K562 (cell line): Measurements from ENCODE around the gene HOXB6. TPM values are rescaled to one million over a fixed set of nuclear protein-coding genes. Genes with fewer than 3 reads are reported as not detected.

Source experiments
- ATAC-seq: fragments of 200-7000 bp; cut with Tn5 transposase; 3 replicates; pipeline ENCODE4 v1.9.1; 2020; ENCODE audit warnings: moderate library complexity
- BruUV-seq: library from RNA; stranded (reverse); fragments of 400-500 nt; replicated peaks from 2 replicates; lab custom pipeline; 2021; lab: Mats Ljungman, UMichigan
- CTCF ChIA-PET: fragments of 300-600 bp; formaldehyde crosslinking; extraction: SDS; loops from one replicate; lab custom pipeline; 2021; ENCODE audit warnings: low intra/inter-chr PET ratio; lab: Yijun Ruan, JAX
- POLR2A ChIA-PET: fragments of 300-600, 350-650 bp; sonication (Branson Sonifier 250); formaldehyde crosslinking; extraction: SDS; loops from one replicate; lab custom pipeline; 2021; ENCODE audit warnings: antibody characterized with exemption, inconsistent platforms; lab: Yijun Ruan, JAX
- DNase-seq, 4 experiments: peaks; one replicate each; pipeline versions ENCODE4 v3.0.0 to v3.0.0-alpha.2; 2011 to 2018; ENCODE audit warnings: low spot score in 3 of 4, mixed read lengths in 3 of 4; ENCODE audit errors: extremely low read depth in 1 of 4
- FAIRE-seq: peaks from 2 replicates; lab custom pipeline; 2011; peaks lifted over from hg19 to GRCh38; lab: Jason Lieb, UNC
- H2AFZ ChIP-seq: 2 replicates; pipeline ENCODE4 v1.6.0; 2011; ENCODE audit warnings: low read depth, low read length, control low read depth, inconsistent platforms
- H3K27ac ChIP-seq: fragments of 200-600 bp; 3 replicates; pipeline ENCODE4 v1.8.0; 2011; ENCODE audit warnings: low read depth, mild to moderate bottlenecking, control low read depth, inconsistent platforms, low read length, moderate library complexity, mixed read lengths; ENCODE audit errors: extremely low read depth
- H3K27me3 ChIP-seq, 2 experiments: fragments of 300-600 bp in 1 of 2; 2 replicates in 1 of 2; 3 replicates in 1 of 2; pipeline versions ENCODE4 v1.6.0 to v1.8.0; 2011; ENCODE audit warnings: inconsistent platforms in 2 of 2, low read length in 2 of 2, mild to moderate bottlenecking in 1 of 2, mixed read lengths in 1 of 2, moderate library complexity in 1 of 2; ENCODE audit not compliant: control insufficient read depth in 2 of 2, insufficient read depth in 2 of 2
- H3K36me3 ChIP-seq: fragments of 300-600 bp; 3 replicates; pipeline ENCODE4 v1.8.0; 2011; ENCODE audit warnings: mild to moderate bottlenecking, low read length, inconsistent platforms; ENCODE audit not compliant: control insufficient read depth, insufficient read depth
- H3K4me1 ChIP-seq, 2 experiments: fragments of 200-600 bp in 1 of 2; replicated peaks in 1 of 2; 2 replicates in 1 of 2; 3 replicates in 1 of 2; pipeline versions ENCODE4 v1.5.1 to v1.8.0; 2011; ENCODE audit warnings: inconsistent platforms in 2 of 2, low read length in 2 of 2, mild to moderate bottlenecking in 1 of 2, mixed read lengths in 1 of 2, moderate library complexity in 1 of 2; ENCODE audit not compliant: control insufficient read depth in 2 of 2, insufficient read depth in 2 of 2
- H3K4me2 ChIP-seq: 2 replicates; pipeline ENCODE4 v1.6.1; 2011; ENCODE audit warnings: low read length, control low read depth, inconsistent platforms, mixed read lengths; ENCODE audit not compliant: insufficient read depth
- H3K4me3 ChIP-seq: fragments of 200-600 bp; sonication (generic), shearing (Covaris generic); 2 replicates; pipeline ENCODE4 v1.5.1; 2016; ENCODE audit warnings: control low read depth, inconsistent platforms
- H3K79me2 ChIP-seq: fragments of 200-600 bp; 3 replicates; pipeline ENCODE4 v1.8.0; 2011; ENCODE audit warnings: low read length, inconsistent platforms; ENCODE audit not compliant: control insufficient read depth, insufficient read depth
- H3K9ac ChIP-seq, 2 experiments: 2 replicates each; pipeline versions ENCODE4 v1.6.0 to v1.6.1; 2011; ENCODE audit warnings: low read depth in 2 of 2, low read length in 2 of 2, control low read depth in 1 of 2, inconsistent platforms in 1 of 2, mild to moderate bottlenecking in 1 of 2, mixed read lengths in 1 of 2; ENCODE audit not compliant: insufficient read depth in 1 of 2
- H3K9me1 ChIP-seq: one replicate; pipeline ENCODE4 v1.6.0; 2011; ENCODE audit warnings: inconsistent platforms, mild to moderate bottlenecking, low read length, moderate library complexity; ENCODE audit not compliant: control insufficient read depth, insufficient read depth
- H3K9me3 ChIP-seq: replicated peaks from 2 replicates; pipeline ENCODE4 v1.5.1; 2011; ENCODE audit warnings: low read depth, low read length, inconsistent platforms; ENCODE audit not compliant: control insufficient read depth, insufficient read depth
- H4K20me1 ChIP-seq: replicated peaks from 2 replicates; pipeline ENCODE4 v1.6.1; 2011; ENCODE audit warnings: low read length, inconsistent platforms, mixed read lengths; ENCODE audit not compliant: control insufficient read depth, insufficient read depth
- AFF1 ChIP-seq, 2 experiments: fragments of 450-650 bp; IDR thresholded peaks; 2 replicates each; pipeline ENCODE4 v1.6.1; 2018; ENCODE audit warnings: mild to moderate bottlenecking in 2 of 2, low read depth in 1 of 2; ENCODE audit not compliant: partially characterized antibody in 2 of 2
- BCLAF1 ChIP-seq, 2 experiments: fragments of 450-650 bp in 1 of 2; IDR thresholded peaks; 2 replicates each; pipeline ENCODE4 v1.6.1; 2011 to 2017; ENCODE audit warnings: low read depth in 2 of 2, antibody characterized with exemption in 1 of 2, borderline replicate concordance in 1 of 2, low read length in 1 of 2, mild to moderate bottlenecking in 1 of 2, mixed read lengths in 1 of 2; ENCODE audit not compliant: control insufficient read depth in 1 of 2
- PHF8 ChIP-seq: fragments of 200-600 bp; sonication (generic); IDR thresholded peaks from 2 replicates; pipeline ENCODE4 v1.6.1; 2012; ENCODE audit warnings: mixed run types, mild to moderate bottlenecking, inconsistent platforms, low read length, moderate library complexity, borderline replicate concordance
- POLR2A ChIP-seq: fragments of 450-650 bp; conservative IDR thresholded peaks from 2 replicates; pipeline ENCODE4 v1.6.1; 2016
- RAD51 ChIP-seq: fragments of 450-650 bp; IDR thresholded peaks from 2 replicates; pipeline ENCODE4 v1.7.1; 2016; ENCODE audit warnings: low read depth, mild to moderate bottlenecking, borderline replicate concordance
- RBFOX2 ChIP-seq: fragments of 200-400 bp; formaldehyde crosslinking; IDR thresholded peaks from 2 replicates; pipeline ENCODE4 v1.6.1; 2017; ENCODE audit warnings: low read depth, mild to moderate bottlenecking, low read length, moderate library complexity
- RBM22 ChIP-seq: fragments of 200-400 bp; formaldehyde crosslinking; IDR thresholded peaks from 2 replicates; pipeline ENCODE4 v1.6.1; 2018; ENCODE audit warnings: low read length, low read depth; ENCODE audit not compliant: poor library complexity, severe bottlenecking
- SIX5 ChIP-seq, 2 experiments: IDR thresholded peaks; 2 replicates each; pipeline ENCODE4 v1.6.1; 2011; ENCODE audit warnings: low read length in 2 of 2, borderline replicate concordance in 1 of 2, low read depth in 1 of 2, mild to moderate bottlenecking in 1 of 2, moderate library complexity in 1 of 2; ENCODE audit not compliant: insufficient read depth in 1 of 2
- SMAD1 ChIP-seq: fragments of 150-350 bp; IDR thresholded peaks from 2 replicates; pipeline ENCODE4 v1.6.1; 2014; ENCODE audit warnings: low read length, low read depth; ENCODE audit not compliant: partially characterized antibody
- SNIP1 ChIP-seq: fragments of 450-650 bp; IDR thresholded peaks from 2 replicates; pipeline ENCODE4 v1.7.1; 2017; ENCODE audit warnings: low read depth, mild to moderate bottlenecking
- ZNF766 ChIP-seq: fragments of 200-800 bp; sonication (Bioruptor generic); conservative IDR thresholded peaks from 2 replicates; pipeline ENCODE4 v1.6.1; 2016; ENCODE audit warnings: missing genetic modification characterization, missing compliant biosample characterization
- WGBS: fragments of 100-300 bp; shearing (Covaris generic); methylation state at CpG from one replicate; pipeline ENCODE4 v1.1.6; 2016; ENCODE audit warnings: low coverage, mixed read lengths; ENCODE audit not compliant: insufficient coverage; ENCODE audit errors: missing lambda C conversion rate; 5-methylcytosine and 5-hydroxymethylcytosine counted together
- in situ Hi-C: fragments of 300-500 bp; cut with MboI; formaldehyde crosslinking; loops from 4 replicates; pipeline ENCODE4 v1.15.0; 2018; ENCODE audit warnings: inconsistent platforms, mixed read lengths
- intact Hi-C: fragments of 100-400 bp; cut with micrococcal nuclease; formaldehyde crosslinking; loops from 2 replicates; pipeline ENCODE4 v1.14.2; 2022
- polyA plus RNA-seq, 8 experiments: library from polyadenylated mRNA; depleted of rRNA in 4 of 8; stranded (reverse) in 5 of 8; unstranded in 3 of 8; fragments of >200 nt; fragmentation: Nextera tagmentation in 2 of 8; fragmentation: Illumina TruSeq in 1 of 8; extraction: Ambion mirVana in 2 of 8; extraction: Trizol in 1 of 8; gene quantifications; 2 replicates each; pipeline versions ENCODE4 v1.2.1 to v1.2.3, GENCODE V29; 2011 to 2014; ENCODE audit warnings: inconsistent platforms in 1 of 8, missing spikeins in 1 of 8
- total RNA-seq, 7 experiments: library from RNA; depleted of rRNA in 6 of 7; stranded (reverse); fragments of >200 nt in 6 of 7; fragmentation: Illumina TruSeq in 2 of 7; extraction: Trizol in 2 of 7; gene quantifications; 2 replicates each; pipeline versions ENCODE4 v1.2.1 to v1.2.3, GENCODE V29; 2011 to 2021; ENCODE audit warnings: low replicate concordance in 1 of 7

The HOXB6 gene
- total and polyA plus RNA-seq, 9 of the 15 experiments (the other 6 are each of a cell fraction or from before 2014, with no cell fraction given) = 1.2 to 14.8 (median 4.9) TPM

- FAIRE-seq (no peak), DNase-seq (no peak), ATAC-seq (no peak)
- ChIA-PET POLR2A (interaction anchor here (0.6 to 3.3 kb wide), 12 partner anchors 8 to 780 kb away, joined by 3 to 21 read pairs (median 3); partner anchors contain the start of gene SCRN2), CTCF (no interaction called here)
- WGBS = 77% methylated on average over 28 of the region's 41 CpGs
- in situ Hi-C loops = loop anchor here (10.0 kb wide), 1 partner anchor 587 kb away; the partner anchor contains the start of gene COPZ2
- no TSS peak for BruUV-seq
- Histone ChIP-seq H3K9me3 (no peaks in the 10 kb centered on the region), H3K36me3 (peaks cover 51% of the 10 kb centered on the region), H2AFZ (no peak overlapping the region), H3K27me3 (no peaks in the 10 kb centered on the region), H3K9me1 (no peaks in the 10 kb centered on the region), H3K4me1 (peaks cover 50 to 62% of the 10 kb centered on the region in 2 experiments; a peak in 4 of 5 replicates), H3K4me3 (no peak overlapping the region), H3K79me2 (peaks cover 85% of the 10 kb centered on the region), H3K4me2 (peak overlapping the region; percentile 42), H4K20me1 (peaks cover 51% of the 10 kb centered on the region), H3K27ac (no peak overlapping the region), H3K9ac (peak overlapping the region in 1 of 2 experiments; percentile 75; a peak in 2 of 4 replicates)
- intact Hi-C loops = no loop called here
- TF ChIP-seq RBFOX2 (peak; percentile 78), SMAD1 (no peak), POLR2A (peak; percentile 36; the same call in 1 of the 2 replicates), ZNF766 (no peak), RAD51 (no peak), RBM22 (peak; percentile 94), BCLAF1 (IDR thresholded peaks at IDR 0.05; ENCODE audit: borderline replicate concordance in 1 of 2, control insufficient read depth in 1 of 2, low read depth in 2 of 2, low read length in 1 of 2) (0 out of 4 replicates have a peak, but pooled peaks of 1 of the 2 experiments have one; percentile 47), SNIP1 (no peak), SIX5 (IDR thresholded peaks at IDR 0.05; ENCODE audit: borderline replicate concordance in 1 of 2, insufficient read depth in 1 of 2, low read depth in 1 of 2, low read length in 2 of 2) (no peak), AFF1 (IDR thresholded peaks at IDR 0.05; ENCODE audit: low read depth in 1 of 2, partially characterized antibody in 2 of 2) (no peak), PHF8 (no peak)
Observed at GRCh38 chr17:48621410-48622392, 16.9 kb upstream of the HOXB6 start.
